Endothelial cell of umbilical vein (primary cell): ENCODE data around the gene MS4A10. TPM values are rescaled to one million over a fixed set of nuclear protein-coding genes. Genes with fewer than 3 reads are reported as not detected.

Experiments
- BruUV-seq: library from RNA; stranded (reverse); fragments of 400-500 nt; replicated peaks from 2 replicates; lab custom pipeline; 2021; lab: Mats Ljungman, UMichigan
- CTCF ChIA-PET: fragments of 300-600, 350-600 bp; sonication (Branson Sonifier 250); formaldehyde crosslinking; loops from one replicate; lab custom pipeline; 2021; ENCODE audit warnings: antibody characterized with exemption, inconsistent platforms; lab: Charles Lee
- POLR2A ChIA-PET: fragments of 300-600, 350-600 bp; sonication (Branson Sonifier 250); formaldehyde crosslinking; loops from one replicate; lab custom pipeline; 2021; ENCODE audit warnings: antibody characterized with exemption, inconsistent platforms; lab: Charles Lee
- DNase-seq: peaks from one replicate; pipeline ENCODE4 v3.0.0-alpha.2; 2011; ENCODE audit warnings: low read depth, low spot score
- FAIRE-seq: peaks from 2 replicates; lab custom pipeline; 2011; peaks lifted over from hg19 to GRCh38; lab: Jason Lieb, UNC
- H2AFZ ChIP-seq: 2 replicates; pipeline ENCODE4 v1.6.0; 2012; ENCODE audit warnings: low read depth, low read length, control low read depth, inconsistent platforms
- H3K27ac ChIP-seq: 2 replicates; pipeline ENCODE4 v1.5.1; 2011; ENCODE audit warnings: low read depth, mild to moderate bottlenecking, control low read depth, low read length, moderate library complexity; ENCODE audit not compliant: insufficient read depth
- H3K27me3 ChIP-seq, 2 experiments: 2 replicates each; pipeline versions ENCODE4 v1.6.0 to v1.6.1; 2011; ENCODE audit warnings: low read length in 2 of 2, mixed read lengths in 1 of 2; ENCODE audit not compliant: control insufficient read depth in 2 of 2, insufficient read depth in 2 of 2
- H3K36me3 ChIP-seq, 2 experiments: 2 replicates in 1 of 2; 3 replicates in 1 of 2; pipeline ENCODE4 v1.5.1; 2011; ENCODE audit warnings: low read length in 2 of 2, mild to moderate bottlenecking in 1 of 2, moderate library complexity in 1 of 2; ENCODE audit not compliant: control insufficient read depth in 2 of 2, insufficient read depth in 2 of 2; ENCODE audit errors: extremely low read depth in 1 of 2
- H3K4me1 ChIP-seq: 3 replicates; pipeline ENCODE4 v1.5.1; 2011; ENCODE audit warnings: mild to moderate bottlenecking, low read length; ENCODE audit not compliant: control insufficient read depth, insufficient read depth; ENCODE audit errors: extremely low read depth
- H3K4me2 ChIP-seq: 2 replicates; pipeline ENCODE4 v1.6.1; 2011; ENCODE audit warnings: low read length, control low read depth, mixed read lengths; ENCODE audit not compliant: insufficient read depth
- H3K4me3 ChIP-seq, 3 experiments: fragments of 200-600 bp in 1 of 3; sonication (generic), shearing (Covaris generic) in 1 of 3; replicated peaks in 1 of 3; 2 replicates each; pipeline ENCODE4 v1.5.1; 2011 to 2016; ENCODE audit warnings: control low read depth in 3 of 3, low read length in 3 of 3, mild to moderate bottlenecking in 2 of 3, inconsistent platforms in 1 of 3, low read depth in 1 of 3, moderate library complexity in 1 of 3; ENCODE audit not compliant: insufficient read depth in 1 of 3
- H3K79me2 ChIP-seq: 2 replicates; pipeline ENCODE4 v1.6.0; 2012; ENCODE audit warnings: low read length, inconsistent platforms; ENCODE audit not compliant: control insufficient read depth, insufficient read depth
- H3K9ac ChIP-seq: replicated peaks from 2 replicates; pipeline ENCODE3; 2011; ENCODE audit warnings: low read length, control low read depth; ENCODE audit not compliant: insufficient read depth; ENCODE audit errors: extremely low read depth
- H3K9me1 ChIP-seq: replicated peaks from 3 replicates; pipeline ENCODE4 v1.6.0; 2011; ENCODE audit warnings: mild to moderate bottlenecking, low read length; ENCODE audit not compliant: control insufficient read depth, insufficient read depth; ENCODE audit errors: extremely low read depth
- H3K9me3 ChIP-seq: replicated peaks from 2 replicates; pipeline ENCODE4 v1.5.1; 2012; ENCODE audit warnings: low read length, inconsistent platforms; ENCODE audit not compliant: control insufficient read depth, insufficient read depth
- H4K20me1 ChIP-seq: replicated peaks from 2 replicates; pipeline ENCODE3; 2011; ENCODE audit warnings: mild to moderate bottlenecking, low read length; ENCODE audit not compliant: control insufficient read depth, insufficient read depth; ENCODE audit errors: extremely low read depth
- EZH2 ChIP-seq: IDR thresholded peaks from 2 replicates; pipeline ENCODE4 v1.6.1; 2012; ENCODE audit warnings: borderline replicate concordance, low read depth, mild to moderate bottlenecking, moderate library complexity, low read length, inconsistent platforms; ENCODE audit not compliant: severe bottlenecking
- FOS ChIP-seq: IDR thresholded peaks from 2 replicates; pipeline ENCODE4 v1.6.1; 2011; ENCODE audit warnings: mild to moderate bottlenecking, low read length, moderate library complexity, borderline replicate concordance; ENCODE audit not compliant: insufficient read depth
- GATA2 ChIP-seq: IDR thresholded peaks from 2 replicates; pipeline ENCODE4 v1.7.0; 2011; ENCODE audit warnings: low read depth, mild to moderate bottlenecking, moderate library complexity, mixed read lengths, low read length; ENCODE audit not compliant: insufficient read length, insufficient read depth
- POLR2AphosphoS5 ChIP-seq: IDR thresholded peaks from 2 replicates; pipeline ENCODE4 v1.6.1; 2012; ENCODE audit warnings: low read depth, mild to moderate bottlenecking, control low read depth, low read length, moderate library complexity; ENCODE audit not compliant: insufficient read depth
- dilution Hi-C: fragments of 300-500 bp; cut with MboI; formaldehyde crosslinking; loops from one replicate; pipeline ENCODE4 v1.15.0; 2019; ENCODE audit warnings: low sequenced_read_pairs; ENCODE audit not compliant: extremely low pct_ligation_motif_present
- intact Hi-C: fragments of 100-400 bp; cut with micrococcal nuclease; formaldehyde crosslinking; loops from one replicate; pipeline ENCODE4 v1.10.0; 2022
- polyA plus RNA-seq, 4 experiments: library from polyadenylated mRNA; depleted of rRNA in 3 of 4; stranded (reverse) in 3 of 4; unstranded in 1 of 4; fragments of >200 nt; gene quantifications; 2 replicates each; pipeline versions ENCODE4 v1.2.1 to v1.2.3, GENCODE V29; 2011 to 2012; ENCODE audit warnings: missing spikeins in 1 of 4
- total RNA-seq: library from RNA; stranded (reverse); gene quantifications from 2 replicates; pipeline ENCODE4 v1.2.3, GENCODE V29; 2021

The MS4A10 gene
- total and polyA plus RNA-seq, 2 donors (not counting 3 experiments of a cell fraction or from before 2014, with no cell fraction given), result not detected

DNA sequence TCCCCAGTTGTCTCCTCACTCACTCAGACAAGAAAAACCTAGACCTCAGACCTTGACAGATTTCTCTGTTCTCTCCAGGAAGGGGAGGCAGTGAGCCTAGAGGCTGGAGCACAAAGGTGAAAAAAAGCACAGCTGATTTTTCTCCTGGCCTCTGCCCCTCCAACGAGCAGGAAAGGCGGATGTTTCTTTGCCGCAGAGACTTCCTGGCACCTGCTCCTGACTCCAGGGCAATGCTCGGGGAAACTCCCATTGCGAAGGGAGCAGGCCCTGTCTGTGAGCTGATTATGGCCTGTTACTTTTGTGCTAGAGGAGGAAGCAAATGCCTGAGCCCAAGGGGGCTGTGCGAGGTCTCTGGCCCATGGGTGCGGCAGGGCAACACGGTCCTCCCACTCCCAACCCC is 25.4 kb downstream of the MS4A10 start:
- H3K9ac ChIP-seq, result no peak overlapping the region
- intact Hi-C loops, result loop anchor here (1.0 kb wide), 2 partner anchors 23 to 25 kb away; no protein-coding TSS in a partner anchor
- no peaks in the 10 kb centered on the region for H3K36me3 ChIP-seq
- H3K79me2 ChIP-seq, result no peaks in the 10 kb centered on the region
- H3K27ac ChIP-seq, result peak overlapping the region; percentile 44
- no peak overlapping the region for H3K4me2 ChIP-seq
- no peak overlapping the region for H3K4me3 ChIP-seq
- no peak for TF ChIP-seq GATA2
- TF ChIP-seq POLR2AphosphoS5, result peak; percentile 40
- ChIA-PET CTCF (interaction anchor here (0.7 to 1.4 kb wide), 3 partner anchors 8 to 89 kb away, joined by 3 to 17 read pairs (median 4); no protein-coding TSS in a partner anchor), POLR2A (no interaction called here)
- H2AFZ ChIP-seq, result peak overlapping the region; percentile 59
- peaks cover 12% of the 10 kb centered on the region for H3K4me1 ChIP-seq
- H3K9me1 ChIP-seq, result no peaks in the 10 kb centered on the region
- BruUV-seq, result no TSS peak
- FAIRE-seq (peak; percentile 96), DNase-seq (peak; percentile 82)
- no peaks in the 10 kb centered on the region for H3K9me3 ChIP-seq
- no peaks in the 10 kb centered on the region for H3K27me3 ChIP-seq
- H4K20me1 ChIP-seq, result no peaks in the 10 kb centered on the region
- dilution Hi-C loops, result no loop called here

DNA sequence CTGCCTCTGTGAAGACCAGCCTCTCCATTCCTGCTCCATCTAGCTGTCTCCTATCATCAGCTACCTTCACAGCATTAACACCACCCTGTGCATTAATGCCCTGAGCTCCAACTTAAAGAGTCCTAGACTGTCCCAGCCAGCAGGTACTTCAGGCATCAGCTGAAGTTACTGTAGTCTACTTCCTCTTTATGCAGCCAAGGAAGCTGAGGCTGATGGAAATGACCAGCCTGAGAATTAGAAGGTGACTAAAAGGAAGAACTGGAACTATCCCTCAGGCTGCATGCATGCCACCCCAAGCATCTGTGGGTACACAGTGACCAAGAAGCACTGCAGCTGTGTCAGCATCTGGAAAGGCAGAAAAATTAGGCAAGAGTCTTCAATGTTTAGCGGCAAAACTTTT is 28.2 kb downstream of the MS4A10 start:
- Histone ChIP-seq H3K9me1 (no peaks in the 10 kb centered on the region), H3K9ac (no peak overlapping the region), H3K4me3 (no peak overlapping the region), H3K4me2 (no peak overlapping the region), H3K4me1 (peaks cover 12% of the 10 kb centered on the region), H3K27me3 (no peaks in the 10 kb centered on the region), H3K9me3 (no peaks in the 10 kb centered on the region), H3K79me2 (no peaks in the 10 kb centered on the region), H4K20me1 (no peaks in the 10 kb centered on the region), H2AFZ (no peak overlapping the region), H3K36me3 (no peaks in the 10 kb centered on the region), H3K27ac (no peak overlapping the region)
- FAIRE-seq, result no peak
- ChIA-PET CTCF (interaction anchor here (1.1 to 2.6 kb wide), 4 partner anchors 11 to 86 kb away, joined by 3 to 13 read pairs (median 5); no protein-coding TSS in a partner anchor), POLR2A (no interaction called here)
- intact Hi-C loops (no loop called here), dilution Hi-C loops (no loop called here)
- TF ChIP-seq EZH2 (no peak), FOS (no peak)
- no peak for DNase-seq
- BruUV-seq, result no TSS peak
